GM12878 (cell line): ENCODE data around the gene SYCE1.
"Not testable (repeated sequence)": the region's sequence is repeated elsewhere in the genome, so short reads cannot be mapped to it uniquely, and the experiment has no call there.

Experiments
- BCL3 ChIP-seq: IDR thresholded peaks from 2 replicates; pipeline ENCODE4 v1.6.1; 2011; ENCODE audit warnings: borderline replicate concordance, low read depth, mild to moderate bottlenecking, moderate library complexity, low read length; ENCODE audit not compliant: insufficient read depth, poor library complexity, severe bottlenecking
- CEBPZ ChIP-seq: fragments of 150-350 bp; IDR thresholded peaks from 2 replicates; pipeline ENCODE4 v1.6.1; 2016; ENCODE audit warnings: low read depth, low read length
- CHD4 ChIP-seq: fragments of 200-600 bp; sonication (generic); IDR thresholded peaks from 2 replicates; pipeline ENCODE4 v1.6.1; 2016; ENCODE audit warnings: mild to moderate bottlenecking
- CTCF ChIP-seq, 3 experiments: IDR thresholded peaks in 2 of 3; conservative IDR thresholded peaks in 1 of 3; 2 replicates each; pipeline ENCODE4 v1.5.1; 2011; ENCODE audit warnings: low read depth in 3 of 3, low read length in 3 of 3, mild to moderate bottlenecking in 3 of 3, control low read depth in 2 of 3, moderate library complexity in 2 of 3, inconsistent platforms in 1 of 3, mixed read lengths in 1 of 3; ENCODE audit not compliant: control insufficient read depth in 2 of 3, insufficient read depth in 1 of 3; ENCODE audit errors: extremely low read depth in 1 of 3
- HDAC6 ChIP-seq: fragments of 200-600 bp; sonication (generic); IDR thresholded peaks from one replicate; pipeline ENCODE4 v1.8.0; 2017; ENCODE audit warnings: antibody characterized with exemption; ENCODE audit not compliant: unreplicated experiment
- MEF2A ChIP-seq: IDR thresholded peaks from 2 replicates; pipeline ENCODE4 v1.6.1; 2011; ENCODE audit warnings: low read depth, mild to moderate bottlenecking, low read length, moderate library complexity; ENCODE audit not compliant: insufficient read depth
- POLR2AphosphoS5 ChIP-seq: IDR thresholded peaks from 2 replicates; pipeline ENCODE4 v1.6.1; 2011; ENCODE audit warnings: mild to moderate bottlenecking, low read length, inconsistent platforms
- TCF12 ChIP-seq: IDR thresholded peaks from 2 replicates; pipeline ENCODE4 v1.6.1; 2011; ENCODE audit warnings: low read depth, mild to moderate bottlenecking, low read length

- not testable (repeated sequence) for TF ChIP-seq TCF12; MEF2A; HDAC6; CEBPZ; POLR2AphosphoS5; CHD4; CTCF (IDR thresholded peaks at IDR 0.05 in 2 of 3, conservative IDR thresholded peaks at IDR 0.05 in 1 of 3; ENCODE audit: control insufficient read depth in 2 of 3, extremely low read depth in 1 of 3, insufficient read depth in 1 of 3, low read depth in 3 of 3, low read length in 3 of 3); BCL3
Observed at GRCh38 chr10:133569801-133570200, 4.4 kb upstream of the SYCE1 start.
